CD4-positive, alpha-beta memory T cell (primary cell): ENCODE measurements around the gene TJP3. TPM values are rescaled to one million over a fixed set of nuclear protein-coding genes. Genes with fewer than 3 reads are reported as not detected.
A peak's percentile ranks its signal among the peaks of the same experiment; 100 is the strongest.

Experiments
- CTCF ChIA-PET: fragments of 350-600 bp; sonication (Branson Sonifier 250); formaldehyde crosslinking; loops from one replicate; lab custom pipeline; 2021; ENCODE audit warnings: inconsistent platforms; ENCODE audit not compliant: partially characterized antibody; lab: Charles Lee
- POLR2A ChIA-PET: fragments of 350-600 bp; sonication (Branson Sonifier 250); formaldehyde crosslinking; loops from one replicate; lab custom pipeline; 2021; ENCODE audit not compliant: partially characterized antibody; lab: Charles Lee
- DNase-seq, 5 donors: peaks; one replicate each; pipeline versions ENCODE4 v3.0.0 to v3.0.0-alpha.2; 2020 to 2022; ENCODE audit warnings: mixed read lengths in 1 of 5
- H3K27ac ChIP-seq: one replicate; pipeline ENCODE4 v1.7.0; 2013; ENCODE audit warnings: low read depth, low read length
- H3K27me3 ChIP-seq: 2 replicates; pipeline ENCODE4 v1.7.0; 2013; ENCODE audit warnings: mild to moderate bottlenecking, low read length, moderate library complexity; ENCODE audit not compliant: insufficient read depth
- H3K36me3 ChIP-seq: 2 replicates; pipeline ENCODE4 v1.7.0; 2013; ENCODE audit warnings: mild to moderate bottlenecking, low read length, moderate library complexity; ENCODE audit not compliant: insufficient read depth
- H3K4me1 ChIP-seq: 2 replicates; pipeline ENCODE4 v1.7.0; 2013; ENCODE audit warnings: mild to moderate bottlenecking, low read length, moderate library complexity; ENCODE audit not compliant: insufficient read depth
- H3K4me3 ChIP-seq, 2 donors: one replicate each; pipeline ENCODE4 v1.7.0; 2013; ENCODE audit warnings: low read length in 2 of 2, mild to moderate bottlenecking in 1 of 2
- H3K9me3 ChIP-seq, 2 donors: one replicate each; pipeline ENCODE4 v1.7.0; 2013; ENCODE audit warnings: low read length in 2 of 2, control low read depth in 1 of 2; ENCODE audit not compliant: control insufficient read depth in 1 of 2
- H3K27ac Mint-ChIP-seq, 7 donors: one replicate each; pipeline ENCODE4 v1.8.0; 2020 to 2021; ENCODE audit warnings: mixed read lengths in 7 of 7, mild to moderate bottlenecking in 6 of 7, inconsistent platforms in 3 of 7, moderate library complexity in 3 of 7
- H3K27me3 Mint-ChIP-seq, 2 donors: one replicate each; pipeline ENCODE4 v1.8.0; 2020 to 2021; ENCODE audit warnings: mixed read lengths in 2 of 2
- H3K36me3 Mint-ChIP-seq, 2 donors: one replicate each; pipeline ENCODE4 v1.8.0; 2020 to 2021; ENCODE audit warnings: mixed read lengths in 2 of 2, inconsistent platforms in 1 of 2, mild to moderate bottlenecking in 1 of 2
- H3K4me1 Mint-ChIP-seq, 4 donors: one replicate each; pipeline ENCODE4 v1.8.0; 2020 to 2021; ENCODE audit warnings: mixed read lengths in 4 of 4, mild to moderate bottlenecking in 1 of 4
- H3K4me3 Mint-ChIP-seq, 8 donors: one replicate each; pipeline ENCODE4 v1.8.0; 2020 to 2021; ENCODE audit warnings: mixed read lengths in 8 of 8, mild to moderate bottlenecking in 7 of 8, moderate library complexity in 6 of 8, inconsistent platforms in 3 of 8
- H3K9me3 Mint-ChIP-seq, 8 donors: one replicate each; pipeline ENCODE4 v1.8.0; 2020 to 2021; ENCODE audit warnings: mixed read lengths in 8 of 8, mild to moderate bottlenecking in 5 of 8, inconsistent platforms in 3 of 8, moderate library complexity in 1 of 8
- intact Hi-C: fragments of 100-400 bp; cut with micrococcal nuclease; formaldehyde crosslinking; loops from one replicate; pipeline ENCODE4 v1.15.1; 2023
- polyA plus RNA-seq, 2 donors: library from polyadenylated mRNA; unstranded; fragments of 300-500 nt; fragmentation: Illumina TruSeq; gene quantifications; one replicate each; pipeline ENCODE4 v1.2.3, GENCODE V29; 2021
- total RNA-seq, 2 experiments: library from RNA; stranded (reverse); gene quantifications; one replicate each; pipeline ENCODE4 v1.2.3, GENCODE V29; 2021

Gene TJP3
- total and polyA plus RNA-seq, 4 experiments from 2014 or later = 17.6 to 23.4 (median 20.6) TPM

DNA sequence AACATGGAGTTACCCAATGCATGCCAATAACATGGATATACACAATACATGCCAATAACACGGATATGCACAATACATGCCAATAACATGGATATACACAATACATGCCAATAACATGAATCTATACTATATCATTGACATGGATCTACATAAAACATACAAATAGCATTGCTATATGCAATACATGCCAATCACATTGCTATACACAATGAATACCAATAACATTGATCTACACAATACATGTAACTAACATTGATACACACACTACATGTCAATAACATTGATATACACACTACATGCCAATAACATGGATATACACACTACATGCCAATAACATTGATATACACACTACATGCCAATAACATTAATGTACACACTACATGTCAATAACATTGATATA lies 7.0 kb upstream of the TJP3 start:
- Histone ChIP-seq H3K4me1 (peaks cover 17% of the 10 kb centered on the region), H3K27me3 (no peaks in the 10 kb centered on the region), H3K9me3 (no peaks in the 10 kb centered on the region), H3K36me3 (no peaks in the 10 kb centered on the region), H3K27ac (no peak overlapping the region), H3K4me3 (no peak overlapping the region)
- CTCF ChIA-PET = interaction anchor here (0.6 to 4.5 kb wide), 6 partner anchors 9 to 39 kb away, joined by 3 to 36 read pairs (median 8); no protein-coding TSS in a partner anchor
- H3K9me3 Mint-ChIP-seq = peaks cover 0 to 1% (median 0%) of the 10 kb centered on the region in 8 donors
- peaks cover 0 to 3% of the 10 kb centered on the region in 2 donors for H3K27me3 Mint-ChIP-seq
- POLR2A ChIA-PET = interaction anchor here (1.0 to 4.8 kb wide), 3 partner anchors 14 to 61 kb away, joined by 3 to 44 read pairs (median 4); partner anchors contain the start of gene MRPL54
- intact Hi-C loops = no loop called here
- H3K4me1 Mint-ChIP-seq = peaks cover 9 to 38% (median 26%) of the 10 kb centered on the region in 4 donors
- peak overlapping the region in 6 of 8 donors; percentile 14 to 65 (median 54) for H3K4me3 Mint-ChIP-seq
- H3K27ac Mint-ChIP-seq = peak overlapping the region in 2 of 7 donors; percentile 73 to 83
- no peak for DNase-seq
- peaks cover 0 to 4% of the 10 kb centered on the region in 2 donors for H3K36me3 Mint-ChIP-seq

DNA sequence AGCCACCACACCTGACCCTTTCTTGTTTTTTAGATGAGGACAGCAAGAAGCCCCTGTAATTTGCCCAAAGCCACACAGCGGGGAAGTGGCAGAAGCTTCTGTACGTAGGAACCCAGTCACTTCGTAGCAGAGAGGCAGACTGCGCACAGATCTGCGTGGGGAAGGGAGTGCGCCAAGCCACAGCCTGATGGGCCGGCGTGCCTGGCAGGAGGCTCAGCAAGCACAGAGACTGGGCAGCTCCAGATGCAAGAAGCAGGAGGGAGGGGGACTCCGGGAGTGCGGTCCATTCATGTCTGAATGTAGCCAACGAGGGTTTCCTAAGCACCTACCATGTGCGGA lies 347 bp upstream of the TJP3 start:
- intact Hi-C loops = loop anchor here (5.0 kb wide), 1 partner anchor 161 kb away; no protein-coding TSS in a partner anchor
- ChIA-PET CTCF (interaction anchor here (1.5 to 6.0 kb wide), 4 partner anchors 10 to 41 kb away, joined by 6 to 32 read pairs (median 16); no protein-coding TSS in a partner anchor), POLR2A (interaction anchor here (0.6 kb wide), 1 partner anchor 42 kb away, joined by 3 read pairs; no protein-coding TSS in a partner anchor)

DNA sequence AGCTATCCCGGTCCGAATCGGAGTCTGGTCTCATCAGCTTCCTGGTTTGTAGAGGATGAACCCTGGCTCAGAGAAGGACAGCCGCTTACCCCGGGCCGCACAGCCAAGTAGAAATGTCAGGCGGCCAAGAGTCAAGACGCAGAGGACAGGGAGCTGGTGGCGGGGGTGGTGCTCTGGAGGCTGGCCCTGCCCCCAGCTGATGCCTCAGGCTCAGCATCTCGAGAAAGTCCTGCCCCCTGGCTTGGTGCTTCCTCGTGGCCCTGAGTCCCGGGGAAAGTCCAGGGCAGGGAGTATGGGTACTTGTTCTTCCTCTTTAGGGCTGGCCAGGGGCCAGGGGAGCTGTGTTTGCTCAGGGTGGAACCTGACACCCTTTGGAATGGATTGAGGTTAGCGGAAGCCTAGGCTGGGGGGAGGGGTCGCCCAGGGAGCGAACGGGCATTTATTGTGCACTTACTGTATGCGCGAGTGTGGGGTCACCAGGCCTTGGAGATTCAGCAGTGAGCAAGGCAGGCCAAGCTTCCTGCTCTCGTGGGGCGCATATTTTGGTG lies 2.2 kb downstream of the TJP3 start:
- peaks cover 0 to 8% (median 5%) of the 10 kb centered on the region in 4 donors for H3K4me1 Mint-ChIP-seq
- Histone ChIP-seq H3K9me3 (no peaks in the 10 kb centered on the region), H3K36me3 (no peaks in the 10 kb centered on the region), H3K4me1 (no peaks in the 10 kb centered on the region), H3K27me3 (no peaks in the 10 kb centered on the region), H3K27ac (no peak overlapping the region), H3K4me3 (no peak overlapping the region)
- H3K4me3 Mint-ChIP-seq = no peak overlapping the region
- no peaks in the 10 kb centered on the region for H3K9me3 Mint-ChIP-seq
- no peaks in the 10 kb centered on the region for H3K36me3 Mint-ChIP-seq
- POLR2A ChIA-PET = no interaction called here
- CTCF ChIA-PET = no interaction called here
- H3K27me3 Mint-ChIP-seq = peaks cover 0 to 5% of the 10 kb centered on the region in 2 donors
- no peak overlapping the region for H3K27ac Mint-ChIP-seq
- intact Hi-C loops = no loop called here
- no peak for DNase-seq

More for the DNA sequence above, 347 bp upstream of the TJP3 start:
- no peak for DNase-seq
- Histone ChIP-seq H3K4me1 (no peaks in the 10 kb centered on the region), H3K27ac (no peak overlapping the region), H3K27me3 (no peaks in the 10 kb centered on the region), H3K36me3 (no peaks in the 10 kb centered on the region), H3K9me3 (no peaks in the 10 kb centered on the region), H3K4me3 (no peak overlapping the region)
- Mint-ChIP-seq H3K4me1 (peaks cover 0 to 2% (median under 1%) of the 10 kb centered on the region in 4 donors), H3K27me3 (peaks cover 0 to 5% of the 10 kb centered on the region in 2 donors), H3K27ac (no peak overlapping the region), H3K36me3 (no peaks in the 10 kb centered on the region), H3K4me3 (no peak overlapping the region), H3K9me3 (peaks cover 0 to 1% (median 0%) of the 10 kb centered on the region in 8 donors)

- Histone ChIP-seq H3K4me3 (no peak overlapping the region), H3K36me3 (no peaks in the 10 kb centered on the region), H3K4me1 (no peaks in the 10 kb centered on the region), H3K9me3 (no peaks in the 10 kb centered on the region), H3K27me3 (no peaks in the 10 kb centered on the region), H3K27ac (no peak overlapping the region)
- ChIA-PET CTCF (interaction anchor here (1.4 kb wide), 1 partner anchor 9 kb away, joined by 5 read pairs; no protein-coding TSS in a partner anchor), POLR2A (no interaction called here)
- no peak overlapping the region for H3K4me3 Mint-ChIP-seq
- intact Hi-C loops = no loop called here
- DNase-seq = no peak
- H3K27me3 Mint-ChIP-seq = peaks cover 0 to 2% of the 10 kb centered on the region in 2 donors
- peak overlapping the region in 3 of 7 donors; percentile 52 to 80 (median 70) for H3K27ac Mint-ChIP-seq
- peaks cover 0 to 7% (median 5%) of the 10 kb centered on the region in 4 donors for H3K4me1 Mint-ChIP-seq
- no peaks in the 10 kb centered on the region for H3K36me3 Mint-ChIP-seq
- no peaks in the 10 kb centered on the region for H3K9me3 Mint-ChIP-seq
Observed at GRCh38 chr19:3712663-3713611, 4.8 kb downstream of the TJP3 start.

- no peak overlapping the region for H3K27ac Mint-ChIP-seq
- POLR2A ChIA-PET = no interaction called here
- CTCF ChIA-PET = no interaction called here
- H3K27me3 Mint-ChIP-seq = peaks cover 0 to 3% of the 10 kb centered on the region in 2 donors
- no peaks in the 10 kb centered on the region for H3K9me3 Mint-ChIP-seq
- Histone ChIP-seq H3K27ac (no peak overlapping the region), H3K4me3 (no peak overlapping the region), H3K9me3 (no peaks in the 10 kb centered on the region), H3K27me3 (no peaks in the 10 kb centered on the region), H3K36me3 (no peaks in the 10 kb centered on the region), H3K4me1 (peaks cover 10% of the 10 kb centered on the region)
- peaks cover 3 to 17% (median 8%) of the 10 kb centered on the region in 4 donors for H3K4me1 Mint-ChIP-seq
- no peak overlapping the region for H3K4me3 Mint-ChIP-seq
- no peak for DNase-seq
- H3K36me3 Mint-ChIP-seq = no peaks in the 10 kb centered on the region
- intact Hi-C loops = no loop called here
Observed at GRCh38 chr19:3716147-3716668, 8.0 kb downstream of the TJP3 start.

GRCh38 chr19:3719868-3720267 lies 11.7 kb downstream of the TJP3 start:
- Histone ChIP-seq H3K4me1 (peaks cover 22% of the 10 kb centered on the region), H3K36me3 (no peaks in the 10 kb centered on the region), H3K27ac (no peak overlapping the region), H3K9me3 (no peaks in the 10 kb centered on the region), H3K27me3 (peaks cover 6% of the 10 kb centered on the region), H3K4me3 (no peak overlapping the region)
- Mint-ChIP-seq H3K4me3 (peak overlapping the region in 1 of 8 donors; percentile 26), H3K4me1 (peaks cover 4 to 24% (median 15%) of the 10 kb centered on the region in 4 donors), H3K27ac (peak overlapping the region in 1 of 7 donors; percentile 11), H3K36me3 (no peaks in the 10 kb centered on the region), H3K27me3 (peaks cover 0 to 3% of the 10 kb centered on the region in 2 donors), H3K9me3 (no peaks in the 10 kb centered on the region)
- ChIA-PET POLR2A (interaction anchor here (0.8 to 2.5 kb wide), 2 partner anchors 32 to 162 kb away, joined by 3 to 9 read pairs; partner anchors contain the start of gene MFSD12), CTCF (interaction anchor here (0.8 to 2.3 kb wide), 4 partner anchors 13 to 102 kb away, joined by 3 to 6 read pairs (median 4); no protein-coding TSS in a partner anchor)
- intact Hi-C loops = loop anchor here (5.0 kb wide), 1 partner anchor 102 kb away; no protein-coding TSS in a partner anchor
- DNase-seq = no peak
